Measurements from ENCODE around the gene HIF1A. TPM values are rescaled to one million over a fixed set of nuclear protein-coding genes. Genes with fewer than 3 reads are reported as not detected.
A peak's percentile ranks its signal among the peaks of the same experiment; 100 is the strongest.

The HIF1A gene
- total and polyA plus RNA-seq, 2 experiments from 2014 or later, result 113 to 242 TPM

GRCh38 chr14:61662437-61663311, 32.6 kb upstream of the HIF1A start:
- Mint-ChIP-seq H3K27me3 (ENCODE audit: insufficient read depth, low read depth, poor library complexity) (peaks cover 4% of the 10 kb centered on the region), H3K4me3 (no peak overlapping the region), H3K4me1 (peaks cover 9% of the 10 kb centered on the region; the same call in 2 of the 3 replicates), H3K36me3 (ENCODE audit: low read depth) (no peaks in the 10 kb centered on the region), H3K9me3 (no peaks in the 10 kb centered on the region; the same call in 2 of the 3 replicates), H3K27ac (no peak overlapping the region)
- ATAC-seq, result no peak
- Histone ChIP-seq H3K36me3 (ENCODE audit: insufficient read depth) (no peaks in the 10 kb centered on the region), H3K4me2 (no peak overlapping the region), H2AFZ (peak overlapping the region; percentile 72; the same call in 1 of the 2 replicates), H3K4me1 (ENCODE audit: insufficient read depth) (no peaks in the 10 kb centered on the region), H3K79me2 (replicated peaks; ENCODE audit: insufficient read depth) (no peaks in the 10 kb centered on the region), H3F3A (replicated peaks; ENCODE audit: low read depth) (no peaks in the 10 kb centered on the region), H4K20me1 (replicated peaks; ENCODE audit: insufficient read depth) (no peaks in the 10 kb centered on the region), H3K9me2 (ENCODE audit: insufficient read depth) (peaks cover 6% of the 10 kb centered on the region; the same call in 1 of the 2 replicates), H3K27me3 (ENCODE audit: insufficient read depth) (no peaks in the 10 kb centered on the region), H3K4me3 (no peak overlapping the region), H3K27ac (ENCODE audit: low read depth) (no peak overlapping the region)
- DNase-seq (ENCODE audit: low spot score), result peak; percentile 36
- TF ChIP-seq CTCF (conservative IDR thresholded peaks at IDR 0.05; ENCODE audit: low read depth in 2 of 2) (no peak), STAT1 (IDR thresholded peaks at IDR 0.05; ENCODE audit: unreplicated experiment) (no peak), REST (IDR thresholded peaks at IDR 0.05; ENCODE audit: unreplicated experiment) (no peak), ZNF462 (CRISPR knock-in tag; IDR thresholded peaks at IDR 0.05) (no peak)
